Adrenal gland (tissue), 5 donors: ENCODE results near the gene SIN3A.

Experiments used
- CTCF ChIP-seq, 6 experiments: fragments of 450-650 bp in 4 of 6; fragments of 200-600 bp in 2 of 6; sonication (generic) in 1 of 6; IDR thresholded peaks; 1 replicate in 5 of 6; 2 replicates in 1 of 6; pipeline versions ENCODE4 v1.5.1 to v1.8.0; 2016 to 2021; ENCODE audit warnings: antibody characterized with exemption in 6 of 6, mild to moderate bottlenecking in 2 of 6, moderate library complexity in 1 of 6
- POLR2A ChIP-seq, 2 donors: fragments of 450-650 bp; IDR thresholded peaks; one replicate each; pipeline ENCODE4 v1.6.1; 2017; ENCODE audit warnings: antibody characterized with exemption in 2 of 2, mild to moderate bottlenecking in 2 of 2, moderate library complexity in 1 of 2
- donor health status: DM: no; HTN: no; CAD: no.

- TF ChIP-seq CTCF (IDR thresholded peaks at IDR 0.05) (no peak), POLR2A (IDR thresholded peaks at IDR 0.05) (peak; percentile 4 to 6)
Measured at GRCh38 chr15:75348034-75348561, 103.4 kb downstream of the SIN3A start.
